ENCODE results near the gene KIR3DL2. TPM values are rescaled to one million over a fixed set of nuclear protein-coding genes. Genes with fewer than 3 reads are reported as not detected.
"Not testable (repeated sequence)": the region's sequence is repeated elsewhere in the genome, so short reads cannot be mapped to it uniquely, and the experiment has no call there.

KIR3DL2 gene
- total RNA-seq, 6 donors from 2014 or later, result 0.20 to 0.55 (median 0.41) TPM; not detected in 2

- ATAC-seq (ENCODE audit: low FRiP score in 2 of 2) (no peak), DNase-seq (peak in 1 of 2 donors; percentile 2)
- TF ChIP-seq POLR2A (IDR thresholded peaks at IDR 0.05) (no peak), EP300 (IDR thresholded peaks at IDR 0.05) (no peak), POLR2AphosphoS5 (IDR thresholded peaks at IDR 0.05) (no peak), CTCF (IDR thresholded peaks at IDR 0.05) (no peak)
- 25 to 49% methylated on average over 2 of the region's 2 CpGs for WGBS, 2 donors
- Histone ChIP-seq H3K27me3 (no peaks in the 10 kb centered on the region), H3K4me3 (no peak overlapping the region), H3K36me3 (no peaks in the 10 kb centered on the region), H3K27ac (no peak overlapping the region), H3K9me3 (no peaks in the 10 kb centered on the region), H3K4me1 (no peaks in the 10 kb centered on the region)
Observed at GRCh38 chr19:54850930-54851329, 687 bp downstream of the KIR3DL2 start.

- no peaks in the 10 kb centered on the region for H3K36me3 ChIP-seq
- H3K27ac ChIP-seq, result no peak overlapping the region
- no peaks in the 10 kb centered on the region for H3K9me3 ChIP-seq
- no peak for TF ChIP-seq POLR2A (IDR thresholded peaks at IDR 0.05)
- no peak for TF ChIP-seq CTCF (IDR thresholded peaks at IDR 0.05)
- TF ChIP-seq EP300 (IDR thresholded peaks at IDR 0.05), result no peak
- TF ChIP-seq POLR2AphosphoS5 (IDR thresholded peaks at IDR 0.05), result no peak
- ATAC-seq (ENCODE audit: low FRiP score in 2 of 2), result no peak
- WGBS, 2 donors, result 61 to 71% methylated on average over 7 of the region's 7 CpGs
- H3K4me3 ChIP-seq, result no peak overlapping the region
- no peaks in the 10 kb centered on the region for H3K27me3 ChIP-seq
- DNase-seq, result no peak
- no peaks in the 10 kb centered on the region for H3K4me1 ChIP-seq
Observed at GRCh38 chr19:54851353-54851752, 1.1 kb downstream of the KIR3DL2 start.

GRCh38 chr19:54855241-54855640 is 5.0 kb downstream of the KIR3DL2 start:
- 54 to 60% methylated on average over 1 of the region's 1 CpG for WGBS, 2 donors
- not testable (repeated sequence) for H3K27ac ChIP-seq; H3K4me3 ChIP-seq; DNase-seq; H3K27me3 ChIP-seq; H3K4me1 ChIP-seq; ATAC-seq (ENCODE audit: low FRiP score in 2 of 2); H3K36me3 ChIP-seq; H3K9me3 ChIP-seq

GRCh38 chr19:54858476-54858875 is 8.2 kb downstream of the KIR3DL2 start:
- not testable (repeated sequence) for H3K36me3 ChIP-seq; DNase-seq; H3K4me3 ChIP-seq; H3K27me3 ChIP-seq; H3K27ac ChIP-seq; ATAC-seq (ENCODE audit: low FRiP score in 2 of 2); H3K9me3 ChIP-seq; H3K4me1 ChIP-seq
- 87 to 95% methylated on average over 3 of the region's 3 CpGs for WGBS, 2 donors

- not testable (repeated sequence) for H3K4me3 ChIP-seq; H3K27ac ChIP-seq; H3K9me3 ChIP-seq; ATAC-seq (ENCODE audit: low FRiP score in 2 of 2); H3K36me3 ChIP-seq; H3K27me3 ChIP-seq; H3K4me1 ChIP-seq
- DNase-seq, result peak in 1 of 2 donors; percentile 42
- 60 to 67% methylated on average over 7 of the region's 7 CpGs for whole genome bisulfite sequencing, 2 donors
Observed at GRCh38 chr19:54859421-54859820, 9.2 kb downstream of the KIR3DL2 start.

- DNase-seq; H3K27ac ChIP-seq; H3K4me1 ChIP-seq; H3K27me3 ChIP-seq; H3K4me3 ChIP-seq; ATAC-seq (ENCODE audit: low FRiP score in 2 of 2); H3K36me3 ChIP-seq; H3K9me3 ChIP-seq: not testable (repeated sequence)
- WGBS, 2 donors, result 67% methylated on average over 2 of the region's 3 CpGs; no CpG with 5 or more reads in 1 of the 2 donors
Observed at GRCh38 chr19:54863459-54863858, 13.2 kb downstream of the KIR3DL2 start.

- no peaks in the 10 kb centered on the region for H3K36me3 ChIP-seq
- peak overlapping the region in 1 of 4 donors; percentile 61 for H3K27ac ChIP-seq
- H3K4me1 ChIP-seq, result no peaks in the 10 kb centered on the region
- H3K9me3 ChIP-seq, result no peaks in the 10 kb centered on the region
- TF ChIP-seq POLR2A (IDR thresholded peaks at IDR 0.05) (no peak), POLR2AphosphoS5 (IDR thresholded peaks at IDR 0.05) (no peak), CTCF (IDR thresholded peaks at IDR 0.05) (no peak), EP300 (IDR thresholded peaks at IDR 0.05) (no peak)
- no peak for ATAC-seq (ENCODE audit: low FRiP score in 2 of 2)
- no peak for DNase-seq
- no peaks in the 10 kb centered on the region for H3K27me3 ChIP-seq
- 45 to 53% methylated on average over 3 of the region's 3 CpGs for WGBS, 2 donors
- no peak overlapping the region for H3K4me3 ChIP-seq
Observed at GRCh38 chr19:54871696-54872095, 21.5 kb downstream of the KIR3DL2 start.

Data from upper lobe of left lung (tissue), 6 donors.